Activated CD8-positive, alpha-beta memory T cell treated with anti-CD3 and anti-CD28 coated beads for 4 hours (primary cell): Measurements from ENCODE around the gene ERC2.

Experiments used
- DNase-seq, 2 donors: peaks; one replicate each; pipeline ENCODE4 v3.0.0-alpha.2; 2020; ENCODE audit warnings: low read depth in 2 of 2

The ERC2 gene

GRCh38 chr3:55716611-55717225 lies 751.5 kb downstream of the ERC2 start:
- DNase-seq = no peak

- DNase-seq = no peak
These were observed 752.2 kb downstream of the ERC2 start for GRCh38 chr3:55716044-55716443.

GRCh38 chr3:55714057-55714456 lies 754.2 kb downstream of the ERC2 start:
- no peak for DNase-seq

GRCh38 chr3:55711646-55712045 lies 756.6 kb downstream of the ERC2 start:
- DNase-seq = no peak

- DNase-seq = no peak
These were observed 758.8 kb downstream of the ERC2 start for GRCh38 chr3:55709411-55710012.

- no peak for DNase-seq
These were observed 759.3 kb downstream of the ERC2 start for GRCh38 chr3:55708921-55709320.

- DNase-seq = no peak
These were observed 760.0 kb downstream of the ERC2 start for GRCh38 chr3:55708242-55708641.

- no peak for DNase-seq
These were observed 763.7 kb downstream of the ERC2 start for GRCh38 chr3:55704521-55704920.

- DNase-seq = no peak
These were observed 765.4 kb downstream of the ERC2 start for GRCh38 chr3:55702822-55703221.

GRCh38 chr3:55701997-55702396 lies 766.3 kb downstream of the ERC2 start:
- DNase-seq = no peak

GRCh38 chr3:55698831-55699230 lies 769.4 kb downstream of the ERC2 start:
- no peak for DNase-seq

- DNase-seq = no peak
These were observed 770.9 kb downstream of the ERC2 start for GRCh38 chr3:55697177-55697865.

GRCh38 chr3:55692957-55693558 lies 775.2 kb downstream of the ERC2 start:
- DNase-seq = no peak

GRCh38 chr3:55692295-55692956 lies 775.8 kb downstream of the ERC2 start:
- no peak for DNase-seq

GRCh38 chr3:55691141-55691540 lies 777.1 kb downstream of the ERC2 start:
- no peak for DNase-seq

- DNase-seq = no peak
These were observed 777.5 kb downstream of the ERC2 start for GRCh38 chr3:55690726-55691125.

GRCh38 chr3:55690177-55690576 lies 778.1 kb downstream of the ERC2 start:
- DNase-seq = no peak

GRCh38 chr3:55688154-55688553 lies 780.1 kb downstream of the ERC2 start:
- DNase-seq = no peak

- no peak for DNase-seq
These were observed 780.7 kb downstream of the ERC2 start for GRCh38 chr3:55687526-55687925.

GRCh38 chr3:55686426-55687254 lies 781.6 kb downstream of the ERC2 start:
- no peak for DNase-seq

- no peak for DNase-seq
These were observed 784.5 kb downstream of the ERC2 start for GRCh38 chr3:55683666-55684270.
